H1 (cell line): Measurements from ENCODE around the gene CWC27. TPM values are rescaled to one million over a fixed set of nuclear protein-coding genes. Genes with fewer than 3 reads are reported as not detected.

ENCODE experiments used
- ASH2L ChIP-seq: fragments of 200-600, 300-600 bp; sonication (generic); IDR thresholded peaks from one replicate; pipeline ENCODE4 v1.7.1; 2017; ENCODE audit warnings: low read length
- CBX8 ChIP-seq: fragments of 300-800, 300-1000 bp; sonication (generic); IDR thresholded peaks from 2 replicates; pipeline ENCODE4 v1.7.1; 2016; ENCODE audit warnings: low read depth, low read length, borderline replicate concordance
- CREB1 ChIP-seq: IDR thresholded peaks from 2 replicates; pipeline ENCODE4 v1.6.1; 2012; ENCODE audit warnings: inconsistent platforms
- EP300 ChIP-seq, 2 experiments: IDR thresholded peaks; 1 replicate in 1 of 2; 2 replicates in 1 of 2; pipeline ENCODE4 v1.6.1; 2011 to 2012; ENCODE audit warnings: low read depth in 2 of 2, low read length in 2 of 2, mild to moderate bottlenecking in 2 of 2, borderline replicate concordance in 1 of 2, inconsistent platforms in 1 of 2, moderate library complexity in 1 of 2
- GABPA ChIP-seq: IDR thresholded peaks from 2 replicates; pipeline ENCODE4 v1.6.1; 2011; ENCODE audit warnings: mild to moderate bottlenecking, low read length, moderate library complexity, borderline replicate concordance; ENCODE audit not compliant: insufficient read depth
- KDM1A ChIP-seq: fragments of 200-600, 300-600 bp; sonication (generic); IDR thresholded peaks from 2 replicates; pipeline ENCODE4 v1.7.1; 2016; ENCODE audit warnings: mild to moderate bottlenecking, low read length, borderline replicate concordance
- PHF8 ChIP-seq: fragments of 200-600 bp; sonication (generic); conservative IDR thresholded peaks from 2 replicates; pipeline ENCODE4 v1.7.1; 2012; ENCODE audit warnings: low read depth, mild to moderate bottlenecking, inconsistent platforms, low read length, moderate library complexity
- POLR2A ChIP-seq, 2 experiments: IDR thresholded peaks; 1 replicate in 1 of 2; 2 replicates in 1 of 2; pipeline ENCODE4 v1.6.1; 2011; ENCODE audit warnings: low read depth in 2 of 2, low read length in 2 of 2, mild to moderate bottlenecking in 2 of 2; ENCODE audit errors: control extremely low read depth in 1 of 2
- RAD21 ChIP-seq, 2 experiments: IDR thresholded peaks in 1 of 2; conservative IDR thresholded peaks in 1 of 2; 2 replicates each; pipeline ENCODE4 v1.6.1; 2011; ENCODE audit warnings: low read depth in 2 of 2, low read length in 2 of 2, improper control_type of control experiment in 1 of 2, inconsistent platforms in 1 of 2, mild to moderate bottlenecking in 1 of 2, moderate library complexity in 1 of 2
- SIN3A ChIP-seq, 2 experiments: IDR thresholded peaks in 1 of 2; conservative IDR thresholded peaks in 1 of 2; 2 replicates each; pipeline ENCODE4 v1.6.1; 2011 to 2012; ENCODE audit warnings: low read length in 2 of 2, improper control_type of control experiment in 1 of 2, low read depth in 1 of 2, mild to moderate bottlenecking in 1 of 2
- SP2 ChIP-seq: IDR thresholded peaks from 2 replicates; pipeline ENCODE4 v1.6.1; 2012; ENCODE audit warnings: mild to moderate bottlenecking, low read length, inconsistent platforms
- polyA plus RNA-seq, 7 experiments: library from polyadenylated mRNA; depleted of rRNA in 3 of 7; stranded (reverse) in 5 of 7; unstranded in 2 of 7; fragments of >200 nt in 5 of 7; fragments of 200-250 nt in 2 of 7; gene quantifications; 1 replicate in 5 of 7; 2 replicates in 1 of 7; 4 replicates in 1 of 7; pipeline versions ENCODE4 v1.2.1 to v1.2.3, GENCODE V29; 2011 to 2013; ENCODE audit warnings: missing spikeins in 2 of 7, mixed read lengths in 2 of 7
- total RNA-seq: library from RNA; stranded (reverse); fragmentation: NEBNext Ultra II Directional; extraction: Animal tissue kit (Norgen Biotek cat#: 25700); gene quantifications from 2 replicates; pipeline ENCODE4 v1.2.1, GENCODE V29; 2021
- TF ChIP-seq, protein P1 (sequence below): fragments of 300-600 bp; sonication (generic); IDR thresholded peaks from 2 replicates; pipeline ENCODE4 v1.7.1; 2012; ENCODE audit warnings: low read length, moderate library complexity, mild to moderate bottlenecking, inconsistent platforms; ENCODE audit not compliant: insufficient replicate concordance

Gene CWC27
- total and polyA plus RNA-seq, 2 of the 8 experiments (the other 6 are each of a cell fraction or from before 2014, with no cell fraction given) = 24.9 to 43.4 TPM

- TF ChIP-seq, protein P1, sequence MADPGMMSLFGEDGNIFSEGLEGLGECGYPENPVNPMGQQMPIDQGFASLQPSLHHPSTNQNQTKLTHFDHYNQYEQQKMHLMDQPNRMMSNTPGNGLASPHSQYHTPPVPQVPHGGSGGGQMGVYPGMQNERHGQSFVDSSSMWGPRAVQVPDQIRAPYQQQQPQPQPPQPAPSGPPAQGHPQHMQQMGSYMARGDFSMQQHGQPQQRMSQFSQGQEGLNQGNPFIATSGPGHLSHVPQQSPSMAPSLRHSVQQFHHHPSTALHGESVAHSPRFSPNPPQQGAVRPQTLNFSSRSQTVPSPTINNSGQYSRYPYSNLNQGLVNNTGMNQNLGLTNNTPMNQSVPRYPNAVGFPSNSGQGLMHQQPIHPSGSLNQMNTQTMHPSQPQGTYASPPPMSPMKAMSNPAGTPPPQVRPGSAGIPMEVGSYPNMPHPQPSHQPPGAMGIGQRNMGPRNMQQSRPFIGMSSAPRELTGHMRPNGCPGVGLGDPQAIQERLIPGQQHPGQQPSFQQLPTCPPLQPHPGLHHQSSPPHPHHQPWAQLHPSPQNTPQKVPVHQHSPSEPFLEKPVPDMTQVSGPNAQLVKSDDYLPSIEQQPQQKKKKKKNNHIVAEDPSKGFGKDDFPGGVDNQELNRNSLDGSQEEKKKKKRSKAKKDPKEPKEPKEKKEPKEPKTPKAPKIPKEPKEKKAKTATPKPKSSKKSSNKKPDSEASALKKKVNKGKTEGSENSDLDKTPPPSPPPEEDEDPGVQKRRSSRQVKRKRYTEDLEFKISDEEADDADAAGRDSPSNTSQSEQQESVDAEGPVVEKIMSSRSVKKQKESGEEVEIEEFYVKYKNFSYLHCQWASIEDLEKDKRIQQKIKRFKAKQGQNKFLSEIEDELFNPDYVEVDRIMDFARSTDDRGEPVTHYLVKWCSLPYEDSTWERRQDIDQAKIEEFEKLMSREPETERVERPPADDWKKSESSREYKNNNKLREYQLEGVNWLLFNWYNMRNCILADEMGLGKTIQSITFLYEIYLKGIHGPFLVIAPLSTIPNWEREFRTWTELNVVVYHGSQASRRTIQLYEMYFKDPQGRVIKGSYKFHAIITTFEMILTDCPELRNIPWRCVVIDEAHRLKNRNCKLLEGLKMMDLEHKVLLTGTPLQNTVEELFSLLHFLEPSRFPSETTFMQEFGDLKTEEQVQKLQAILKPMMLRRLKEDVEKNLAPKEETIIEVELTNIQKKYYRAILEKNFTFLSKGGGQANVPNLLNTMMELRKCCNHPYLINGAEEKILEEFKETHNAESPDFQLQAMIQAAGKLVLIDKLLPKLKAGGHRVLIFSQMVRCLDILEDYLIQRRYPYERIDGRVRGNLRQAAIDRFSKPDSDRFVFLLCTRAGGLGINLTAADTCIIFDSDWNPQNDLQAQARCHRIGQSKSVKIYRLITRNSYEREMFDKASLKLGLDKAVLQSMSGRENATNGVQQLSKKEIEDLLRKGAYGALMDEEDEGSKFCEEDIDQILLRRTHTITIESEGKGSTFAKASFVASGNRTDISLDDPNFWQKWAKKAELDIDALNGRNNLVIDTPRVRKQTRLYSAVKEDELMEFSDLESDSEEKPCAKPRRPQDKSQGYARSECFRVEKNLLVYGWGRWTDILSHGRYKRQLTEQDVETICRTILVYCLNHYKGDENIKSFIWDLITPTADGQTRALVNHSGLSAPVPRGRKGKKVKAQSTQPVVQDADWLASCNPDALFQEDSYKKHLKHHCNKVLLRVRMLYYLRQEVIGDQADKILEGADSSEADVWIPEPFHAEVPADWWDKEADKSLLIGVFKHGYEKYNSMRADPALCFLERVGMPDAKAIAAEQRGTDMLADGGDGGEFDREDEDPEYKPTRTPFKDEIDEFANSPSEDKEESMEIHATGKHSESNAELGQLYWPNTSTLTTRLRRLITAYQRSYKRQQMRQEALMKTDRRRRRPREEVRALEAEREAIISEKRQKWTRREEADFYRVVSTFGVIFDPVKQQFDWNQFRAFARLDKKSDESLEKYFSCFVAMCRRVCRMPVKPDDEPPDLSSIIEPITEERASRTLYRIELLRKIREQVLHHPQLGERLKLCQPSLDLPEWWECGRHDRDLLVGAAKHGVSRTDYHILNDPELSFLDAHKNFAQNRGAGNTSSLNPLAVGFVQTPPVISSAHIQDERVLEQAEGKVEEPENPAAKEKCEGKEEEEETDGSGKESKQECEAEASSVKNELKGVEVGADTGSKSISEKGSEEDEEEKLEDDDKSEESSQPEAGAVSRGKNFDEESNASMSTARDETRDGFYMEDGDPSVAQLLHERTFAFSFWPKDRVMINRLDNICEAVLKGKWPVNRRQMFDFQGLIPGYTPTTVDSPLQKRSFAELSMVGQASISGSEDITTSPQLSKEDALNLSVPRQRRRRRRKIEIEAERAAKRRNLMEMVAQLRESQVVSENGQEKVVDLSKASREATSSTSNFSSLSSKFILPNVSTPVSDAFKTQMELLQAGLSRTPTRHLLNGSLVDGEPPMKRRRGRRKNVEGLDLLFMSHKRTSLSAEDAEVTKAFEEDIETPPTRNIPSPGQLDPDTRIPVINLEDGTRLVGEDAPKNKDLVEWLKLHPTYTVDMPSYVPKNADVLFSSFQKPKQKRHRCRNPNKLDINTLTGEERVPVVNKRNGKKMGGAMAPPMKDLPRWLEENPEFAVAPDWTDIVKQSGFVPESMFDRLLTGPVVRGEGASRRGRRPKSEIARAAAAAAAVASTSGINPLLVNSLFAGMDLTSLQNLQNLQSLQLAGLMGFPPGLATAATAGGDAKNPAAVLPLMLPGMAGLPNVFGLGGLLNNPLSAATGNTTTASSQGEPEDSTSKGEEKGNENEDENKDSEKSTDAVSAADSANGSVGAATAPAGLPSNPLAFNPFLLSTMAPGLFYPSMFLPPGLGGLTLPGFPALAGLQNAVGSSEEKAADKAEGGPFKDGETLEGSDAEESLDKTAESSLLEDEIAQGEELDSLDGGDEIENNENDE = no peak
- TF ChIP-seq POLR2A (IDR thresholded peaks at IDR 0.05; ENCODE audit: control extremely low read depth in 1 of 2, low read depth in 2 of 2, low read length in 2 of 2) = no peak
- TF ChIP-seq CREB1 = no peak
- TF ChIP-seq KDM1A = no peak
- TF ChIP-seq ASH2L = no peak
- no peak for TF ChIP-seq SP2
- no peak for TF ChIP-seq GABPA
- no peak for TF ChIP-seq CBX8
- TF ChIP-seq PHF8 = no peak
- no peak for TF ChIP-seq SIN3A (conservative IDR thresholded peaks at IDR 0.05 in 1 of 2, IDR thresholded peaks at IDR 0.05 in 1 of 2; ENCODE audit: low read depth in 1 of 2, low read length in 2 of 2)
- TF ChIP-seq EP300 (IDR thresholded peaks at IDR 0.05; ENCODE audit: borderline replicate concordance in 1 of 2, low read depth in 2 of 2, low read length in 2 of 2) = no peak
- TF ChIP-seq RAD21 (IDR thresholded peaks at IDR 0.05 in 1 of 2, conservative IDR thresholded peaks at IDR 0.05 in 1 of 2; ENCODE audit: low read depth in 2 of 2, low read length in 2 of 2) = no peak
Measured at GRCh38 chr5:64786372-64786771, 17.6 kb downstream of the CWC27 start (continued).
